Measurements from ENCODE around the gene XAB2.

GRCh38 chr19:7669641-7670040 is 40.3 kb upstream of the XAB2 start:
- TF ChIP-seq CTCF (IDR thresholded peaks at IDR 0.05; ENCODE audit: poor library complexity) (no peak), EZH2 (IDR thresholded peaks at IDR 0.05; ENCODE audit: borderline replicate concordance) (no peak)
